Testis (tissue), 2 donors: ENCODE data around the gene XPO5.

Experiments used
- CTCF ChIP-seq, 3 experiments: fragments of 450-650 bp in 2 of 3; fragments of 200-600 bp in 1 of 3; sonication (generic) in 1 of 3; IDR thresholded peaks; one replicate each; pipeline ENCODE4 v1.5.1; 2016 to 2019; ENCODE audit warnings: antibody characterized with exemption in 3 of 3, mild to moderate bottlenecking in 2 of 3, moderate library complexity in 1 of 3
- POLR2A ChIP-seq: fragments of 450-650 bp; IDR thresholded peaks from one replicate; pipeline ENCODE4 v1.6.1; 2017; ENCODE audit warnings: antibody characterized with exemption, mild to moderate bottlenecking, moderate library complexity

DNA sequence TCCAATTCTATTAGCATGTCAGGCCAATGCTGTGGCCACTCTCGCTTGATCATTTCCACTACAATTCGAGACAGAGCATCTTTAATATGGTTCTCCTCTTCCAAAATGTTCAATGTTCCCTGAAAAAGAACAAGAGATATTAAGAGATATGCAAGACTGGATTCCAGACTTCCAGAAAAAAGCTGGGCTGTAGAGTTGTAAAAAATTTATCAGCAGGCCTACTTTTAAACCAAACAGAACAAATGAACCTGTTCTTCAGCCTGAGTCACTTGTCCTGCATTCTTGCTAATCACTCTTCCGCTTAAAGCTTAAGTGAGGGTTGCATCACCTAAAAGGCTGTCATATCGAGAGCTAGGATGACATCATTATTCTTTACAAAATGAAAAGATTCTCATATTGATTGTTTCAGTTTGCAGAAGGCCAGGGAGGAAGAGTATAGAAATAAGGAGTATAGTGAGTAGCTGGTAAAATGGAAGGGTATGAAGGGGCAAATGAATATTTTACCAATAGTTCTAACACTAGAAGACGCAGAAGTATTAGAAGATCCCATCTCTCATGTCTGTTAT lies 4.9 kb downstream of the XPO5 start:
- TF ChIP-seq CTCF (IDR thresholded peaks at IDR 0.05) (no peak), POLR2A (no peak)
